ENCODE data around the gene ROR2.
"Not testable (repeated sequence)": the region's sequence is repeated elsewhere in the genome, so short reads cannot be mapped to it uniquely, and the experiment has no call there.

Gene ROR2

GRCh38 chr9:91547081-91547480, 402.9 kb downstream of the ROR2 start:
- DNase-seq = no peak

DNA sequence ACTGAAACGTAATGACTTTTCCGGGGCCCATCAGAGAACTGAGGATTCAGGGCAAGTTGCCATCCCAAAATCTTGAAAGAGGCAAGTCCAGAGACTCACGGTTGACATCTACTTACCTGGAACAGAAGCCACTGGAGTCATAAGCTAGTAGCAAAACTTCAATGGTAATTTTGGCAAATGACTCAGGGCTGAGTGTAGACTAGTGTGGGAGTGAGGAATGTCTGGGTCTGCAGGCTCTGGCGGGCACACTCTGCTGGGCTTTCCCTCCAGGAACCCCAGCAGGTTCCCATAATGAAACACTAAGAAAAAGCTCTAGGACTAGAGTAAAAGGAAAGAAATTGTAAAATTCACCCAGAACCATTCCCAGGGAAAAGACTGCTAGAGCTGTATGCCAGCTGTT, 403.5 kb downstream of the ROR2 start:
- DNase-seq = no peak

GRCh38 chr9:91541734-91542133, 408.3 kb downstream of the ROR2 start:
- no peak for DNase-seq

DNA sequence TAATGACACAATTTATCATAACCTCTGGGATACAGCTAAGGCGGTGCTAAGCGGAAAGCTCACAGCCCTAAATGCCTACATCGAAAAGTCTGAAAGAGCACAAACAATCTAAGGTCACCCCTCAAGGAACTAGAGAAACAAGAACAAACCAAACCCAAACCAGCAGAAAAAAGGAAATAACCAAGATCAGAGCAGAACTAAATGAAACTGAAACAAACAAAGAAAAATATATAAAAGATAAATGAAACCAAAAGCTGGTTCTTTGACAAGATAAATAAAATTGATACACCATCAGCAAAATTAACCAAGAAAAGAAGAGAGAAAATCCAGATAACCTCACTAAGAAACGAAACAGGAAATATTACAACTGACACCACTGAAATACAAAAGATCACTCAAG, 409.5 kb downstream of the ROR2 start:
- DNase-seq = not testable (repeated sequence)

- DNase-seq = no peak
These were observed 413.8 kb downstream of the ROR2 start for GRCh38 chr9:91536211-91536691.

DNA sequence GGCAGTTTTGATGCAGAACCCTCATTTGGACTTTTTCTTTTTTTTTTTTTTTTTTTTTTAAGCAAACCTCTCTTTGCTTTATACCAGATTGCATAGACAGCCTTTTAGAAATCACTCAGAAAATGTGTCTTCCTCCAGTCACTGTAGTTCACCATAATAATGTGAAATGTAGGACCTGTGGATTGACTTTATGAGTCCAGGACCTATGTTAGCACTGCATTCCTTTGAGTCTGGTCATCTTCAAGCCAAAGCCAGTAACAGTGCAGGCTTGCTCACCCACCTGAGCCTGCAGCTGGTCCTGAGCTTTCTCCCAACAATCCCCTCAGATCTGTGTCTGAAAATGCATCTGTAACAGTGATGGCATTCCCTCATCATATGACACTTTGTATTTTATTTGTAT, 415.7 kb downstream of the ROR2 start:
- no peak for DNase-seq

GRCh38 chr9:91533382-91533781, 416.6 kb downstream of the ROR2 start:
- DNase-seq = no peak

GRCh38 chr9:91532325-91532724, 417.7 kb downstream of the ROR2 start:
- DNase-seq = no peak

DNA sequence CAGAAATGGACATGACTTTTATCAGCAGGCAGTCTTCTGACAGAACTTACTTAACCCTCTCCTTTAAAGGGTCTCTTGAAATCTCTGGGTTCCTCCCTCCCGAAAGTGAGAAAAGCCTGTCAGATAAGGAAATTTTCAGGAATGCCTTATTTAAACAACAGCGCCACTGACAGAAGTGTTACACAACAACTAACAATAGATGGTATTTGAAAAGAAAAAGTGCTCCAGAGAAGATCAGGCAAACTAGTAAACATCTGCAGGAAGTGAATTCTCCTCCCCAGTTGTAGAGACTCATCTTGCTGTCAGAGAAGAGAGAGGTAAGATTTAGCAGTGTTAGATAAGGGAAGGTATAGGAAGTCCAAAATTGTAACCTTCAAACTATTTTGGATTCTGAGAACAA, 419.2 kb downstream of the ROR2 start:
- no peak for DNase-seq

GRCh38 chr9:91522481-91522880, 427.5 kb downstream of the ROR2 start:
- no peak for DNase-seq

- DNase-seq = no peak
These were observed 430.3 kb downstream of the ROR2 start for GRCh38 chr9:91519520-91520277.

- no peak for DNase-seq
These were observed 431.6 kb downstream of the ROR2 start for GRCh38 chr9:91518462-91518861.

DNA sequence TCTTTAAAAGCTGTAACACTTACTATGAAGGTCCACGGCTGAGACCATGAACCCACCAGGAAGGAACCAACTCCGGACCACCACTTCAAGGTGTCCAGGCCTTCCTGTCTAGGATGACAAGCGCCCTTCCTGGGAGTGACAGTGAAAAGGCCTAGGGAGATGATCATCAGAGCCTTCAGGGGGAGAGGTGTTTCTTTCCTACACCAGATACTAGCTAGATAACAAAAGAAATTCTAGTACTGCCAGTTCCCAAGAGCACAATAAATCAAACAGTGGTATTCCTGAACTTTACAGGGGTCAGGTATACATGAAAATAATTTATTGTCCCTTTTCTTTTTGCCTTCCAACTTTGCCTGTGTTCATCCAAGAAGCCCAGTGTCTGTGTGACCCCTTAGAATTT, 432.2 kb downstream of the ROR2 start:
- DNase-seq = no peak

- DNase-seq = not testable (repeated sequence)
These were observed 432.7 kb downstream of the ROR2 start for GRCh38 chr9:91517332-91517731.

GRCh38 chr9:91516777-91517176, 433.3 kb downstream of the ROR2 start:
- DNase-seq = no peak

DNA sequence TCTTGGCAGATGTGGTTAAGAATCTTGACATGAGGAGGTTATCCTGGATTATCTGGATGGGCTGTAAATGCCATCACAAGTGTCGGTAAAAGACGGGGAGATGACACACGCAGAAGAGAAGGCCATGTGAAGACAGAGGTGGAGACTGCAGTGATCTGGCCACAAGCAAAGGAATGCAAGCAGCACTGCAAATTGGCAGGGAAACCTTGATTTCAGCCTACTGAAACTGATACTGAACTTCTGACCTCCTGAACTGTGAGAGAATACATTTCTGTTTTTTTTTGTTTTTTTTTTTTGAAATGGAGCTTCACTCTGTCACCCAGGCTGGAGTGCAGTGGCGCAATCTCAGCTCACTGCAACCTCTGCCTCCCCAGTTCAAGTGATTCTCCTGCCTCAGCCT, 433.9 kb downstream of the ROR2 start:
- DNase-seq = no peak

GRCh38 chr9:91515074-91515687, 434.8 kb downstream of the ROR2 start:
- no peak for DNase-seq

Measured in NCI-H524 (cell line).